Kidney (tissue), 14 donors: ENCODE results near the gene CBX2. TPM values are rescaled to one million over a fixed set of nuclear protein-coding genes. Genes with fewer than 3 reads are reported as not detected.

Experiments
- DNase-seq, 5 donors: peaks; one replicate each; pipeline ENCODE4 v3.0.0-alpha.2; 2013 to 2020
- FAIRE-seq: peaks from 2 replicates; lab custom pipeline; 2012; peaks lifted over from hg19 to GRCh38; lab: Jason Lieb, UNC
- H3K27ac ChIP-seq, 2 donors: one replicate each; pipeline ENCODE4 v1.7.0; 2013; ENCODE audit warnings: low read depth in 2 of 2, low read length in 2 of 2, inconsistent platforms in 1 of 2
- H3K27me3 ChIP-seq: one replicate; pipeline ENCODE4 v1.7.1; 2013; ENCODE audit warnings: low read length, inconsistent platforms; ENCODE audit not compliant: control insufficient read depth, insufficient read depth
- H3K36me3 ChIP-seq, 3 donors: one replicate each; pipeline versions ENCODE4 v1.7.0 to v1.7.1; 2013; ENCODE audit warnings: low read length in 3 of 3, control low read depth in 1 of 3, inconsistent platforms in 1 of 3; ENCODE audit not compliant: insufficient read depth in 3 of 3, control insufficient read depth in 2 of 3
- H3K4me1 ChIP-seq, 3 donors: one replicate each; pipeline versions ENCODE4 v1.7.0 to v1.7.1; 2013; ENCODE audit warnings: low read length in 3 of 3, inconsistent platforms in 1 of 3, low read depth in 1 of 3; ENCODE audit not compliant: control insufficient read depth in 2 of 3, insufficient read depth in 2 of 3
- H3K4me3 ChIP-seq, 3 donors: one replicate each; pipeline versions ENCODE4 v1.7.0 to v1.8.1; 2013; ENCODE audit warnings: low read length in 3 of 3, control low read depth in 1 of 3, inconsistent platforms in 1 of 3
- H3K9ac ChIP-seq, 3 donors: one replicate each; pipeline versions ENCODE4 v1.7.0 to v1.7.1; 2013; ENCODE audit warnings: low read length in 3 of 3, control low read depth in 1 of 3, inconsistent platforms in 1 of 3
- H3K9me3 ChIP-seq, 3 donors: one replicate each; pipeline versions ENCODE4 v1.7.0 to v1.7.1; 2013; ENCODE audit warnings: low read length in 3 of 3, control low read depth in 1 of 3, inconsistent platforms in 1 of 3; ENCODE audit not compliant: control insufficient read depth in 2 of 3, insufficient read depth in 1 of 3
- CTCF ChIP-seq: IDR thresholded peaks from 3 replicates; pipeline ENCODE4 v1.5.1; 2012; ENCODE audit warnings: mild to moderate bottlenecking, moderate library complexity, borderline replicate concordance; ENCODE audit not compliant: insufficient read depth; ENCODE audit errors: extremely low read depth
- intact Hi-C: fragments of 100-400 bp; cut with DNase I; formaldehyde crosslinking; loops from one replicate; pipeline ENCODE4 v1.11.1; 2022
- polyA plus RNA-seq: library from polyadenylated mRNA; stranded (reverse); fragments of 350-450 nt; fragmentation: Illumina TruSeq; extraction: RNeasy Lipid Tissue Mini Kit (QIAGEN cat#74804); gene quantifications from one replicate; pipeline ENCODE4 v1.2.3, GENCODE V29; 2014; ENCODE audit warnings: low read depth, low replicate concordance; ENCODE audit not compliant: insufficient read depth
- total RNA-seq: library from RNA; stranded (reverse); fragmentation: NEBNext Ultra II Directional; extraction: Animal tissue kit (Norgen Biotek cat#: 25700); gene quantifications from one replicate; pipeline ENCODE4 v1.2.1, GENCODE V29; 2021
- donor health status: control.
- donor health status: control.
- donor health status: control.
- donor health status: control.
- donor health status: control.
- donor health status: DM: yes; HTN: yes; CAD: no.
- donor health status: Normal renal cell carcinoma (clear cell type).

The CBX2 gene
- total and polyA plus RNA-seq, 2 donors from 2014 or later: 2.2 to 3.5 TPM

GRCh38 chr17:79746889-79747507, 30.9 kb upstream of the CBX2 start:
- DNase-seq (peak in 3 of 5 donors; percentile 33 to 63 (median 51)), FAIRE-seq (no peak)
- peaks cover 0 to 9% (median 6%) of the 10 kb centered on the region in 3 donors for H3K4me1 ChIP-seq
- intact Hi-C loops: no loop called here
- H3K27me3 ChIP-seq: peaks cover 13% of the 10 kb centered on the region
- no peaks in the 10 kb centered on the region for H3K9me3 ChIP-seq
- H3K9ac ChIP-seq: no peak overlapping the region
- no peaks in the 10 kb centered on the region for H3K36me3 ChIP-seq
- H3K4me3 ChIP-seq: no peak overlapping the region
- no peak overlapping the region for H3K27ac ChIP-seq
- no peak for TF ChIP-seq CTCF

GRCh38 chr17:79747508-79748294, 30.2 kb upstream of the CBX2 start:
- peak in 4 of 5 donors; percentile 57 to 82 (median 63) for DNase-seq
- no peak overlapping the region for H3K4me3 ChIP-seq

DNA sequence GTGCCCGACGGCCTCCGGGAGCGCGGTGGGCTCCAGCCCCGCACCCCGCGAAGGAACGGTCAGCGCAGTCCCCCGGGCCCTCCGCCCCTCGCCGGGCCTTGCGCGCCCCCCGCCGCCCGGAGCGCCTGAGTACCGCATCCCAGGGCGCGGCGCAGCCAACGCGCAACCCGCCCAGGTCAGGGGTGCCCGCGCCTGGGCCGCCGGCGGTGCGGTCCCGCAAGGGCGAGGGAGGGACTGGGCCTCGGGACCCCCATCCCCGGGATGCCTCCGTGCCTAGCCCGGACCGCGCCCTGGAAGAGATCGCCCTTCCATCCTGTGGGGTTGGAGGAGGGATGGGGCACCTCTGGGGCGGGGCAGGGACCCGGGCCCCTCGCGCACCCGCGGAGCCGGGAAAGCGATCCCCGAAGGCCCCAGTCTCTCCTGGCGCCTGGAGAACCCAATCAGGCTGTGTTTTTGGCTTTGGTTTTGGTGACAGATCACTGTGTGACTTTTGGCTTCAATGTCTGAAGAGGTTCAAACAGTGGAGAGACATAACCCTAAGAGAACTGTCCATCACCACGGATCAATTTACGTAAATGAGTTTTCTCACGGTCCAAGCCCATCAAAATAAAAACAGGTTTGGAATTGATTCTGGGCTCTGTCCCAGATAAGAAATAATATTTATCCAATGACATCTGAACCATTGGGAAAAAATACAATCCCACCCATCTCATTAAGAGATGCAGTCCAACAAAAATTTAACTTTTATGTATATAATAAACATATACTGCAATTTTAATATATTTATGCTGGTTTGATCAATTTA, 29.5 kb upstream of the CBX2 start:
- TF ChIP-seq CTCF: no peak
- no peak overlapping the region for H3K4me3 ChIP-seq
- intact Hi-C loops: no loop called here
- DNase-seq: peak in 1 of 5 donors; percentile 52
- H3K4me1 ChIP-seq: peaks cover 0 to 4% (median 0%) of the 10 kb centered on the region in 3 donors
- H3K27ac ChIP-seq: no peak overlapping the region
- H3K9me3 ChIP-seq: no peaks in the 10 kb centered on the region
- no peaks in the 10 kb centered on the region for H3K36me3 ChIP-seq
- peaks cover 13% of the 10 kb centered on the region for H3K27me3 ChIP-seq
- no peak overlapping the region for H3K9ac ChIP-seq
- FAIRE-seq: no peak

More at GRCh38 chr17:79747508-79748294, 30.2 kb upstream of the CBX2 start:
- no peak for TF ChIP-seq CTCF
- Histone ChIP-seq H3K4me1 (peaks cover 0 to 4% (median 0%) of the 10 kb centered on the region in 3 donors), H3K27me3 (peaks cover 13% of the 10 kb centered on the region), H3K36me3 (no peaks in the 10 kb centered on the region), H3K9ac (no peak overlapping the region), H3K27ac (no peak overlapping the region), H3K9me3 (no peaks in the 10 kb centered on the region)
- FAIRE-seq: no peak
- intact Hi-C loops: no loop called here
